TTC549 (cell line): ENCODE data around the gene RUNX3.
"Not testable (repeated sequence)": the region's sequence is repeated elsewhere in the genome, so short reads cannot be mapped to it uniquely, and the experiment has no call there.

Experiments
- FAIRE-seq: peaks from 2 replicates; lab custom pipeline; 2012; peaks lifted over from hg19 to GRCh38; lab: Jason Lieb, UNC

Gene RUNX3

DNA sequence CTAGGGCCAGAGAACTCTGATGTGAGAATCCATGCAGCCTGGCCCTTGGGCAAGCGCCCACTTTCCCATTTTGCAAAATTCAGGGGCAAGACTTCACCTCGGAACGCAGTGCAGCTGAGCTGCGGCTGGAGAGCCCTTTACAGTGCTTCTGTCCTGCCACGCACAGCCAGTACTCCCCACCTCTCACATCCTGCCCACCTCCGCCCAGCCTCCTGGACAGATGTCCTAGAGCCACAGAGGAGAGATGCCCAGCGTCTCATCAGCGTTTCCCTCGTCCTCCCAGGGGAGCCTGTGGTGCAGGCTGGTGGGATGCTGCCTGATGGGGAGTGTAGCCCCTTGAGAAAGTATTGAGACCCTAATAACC, 29.6 kb downstream of the RUNX3 start:
- FAIRE-seq = no peak

DNA sequence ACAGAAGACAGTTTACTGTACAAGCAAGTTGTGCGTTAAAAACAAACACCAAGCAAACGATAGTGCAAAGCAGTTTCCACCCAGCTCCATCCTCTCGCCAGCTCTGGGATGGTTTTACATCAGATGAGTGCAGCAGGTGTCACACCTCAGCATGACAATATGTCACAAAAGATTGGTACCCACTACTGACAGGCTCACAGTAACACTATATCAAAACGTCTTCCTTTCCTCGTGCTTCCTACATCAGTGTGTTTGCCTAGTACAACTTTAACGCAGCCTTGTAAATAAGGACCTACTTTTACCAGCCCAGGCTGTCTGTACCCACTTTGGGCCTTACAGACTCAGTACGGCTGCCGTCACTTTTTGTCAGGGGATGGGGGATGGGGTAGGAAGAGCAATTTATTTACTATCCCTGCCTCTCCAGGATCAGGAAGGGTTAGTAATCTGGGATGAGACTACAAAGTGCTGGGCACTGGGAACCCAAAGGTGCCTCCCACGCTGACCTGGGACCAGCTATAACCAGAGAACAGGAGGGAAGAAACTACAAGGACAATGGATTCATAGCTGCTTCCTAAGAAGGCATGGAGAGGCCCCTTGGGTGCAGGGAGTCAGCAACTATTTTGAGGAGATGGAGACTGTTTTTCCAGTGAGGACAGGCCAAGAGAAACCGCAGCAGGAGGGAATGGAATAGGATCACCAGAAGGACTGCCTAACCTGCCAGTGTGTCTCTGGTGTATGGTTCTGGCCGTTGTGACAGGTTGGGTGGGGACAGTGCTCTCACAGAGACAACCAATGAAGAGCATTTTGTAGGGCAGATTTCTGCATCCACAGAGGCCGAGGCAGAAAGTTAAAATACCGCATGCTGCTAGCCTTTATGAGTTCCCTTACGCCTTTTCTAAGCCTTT, 30.2 kb downstream of the RUNX3 start:
- no peak for FAIRE-seq

DNA sequence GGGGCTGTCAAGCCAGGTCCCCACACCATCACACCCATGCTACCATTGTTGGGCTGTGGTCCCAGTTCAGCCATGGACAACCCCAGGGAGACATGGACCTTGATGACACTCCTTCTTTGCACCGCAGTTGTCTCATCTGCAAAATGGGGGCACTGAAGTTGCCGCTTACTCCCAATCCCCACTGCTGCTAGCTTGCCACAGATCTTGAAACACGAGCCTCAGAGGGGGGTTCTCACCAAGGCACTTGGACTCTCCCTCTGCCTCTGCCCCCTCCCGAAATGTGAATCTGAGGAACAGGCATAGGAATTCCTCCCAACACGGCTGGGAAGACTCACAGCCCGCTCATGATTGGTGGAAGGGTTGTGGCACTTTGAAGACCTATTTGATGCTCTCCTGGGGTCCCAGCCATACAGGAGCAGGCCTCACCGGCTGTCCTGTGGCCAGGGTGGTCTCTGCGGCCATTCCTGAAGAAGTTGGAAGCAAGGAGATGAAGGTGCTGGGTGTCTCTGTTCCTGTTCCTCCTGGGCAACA, 31.1 kb downstream of the RUNX3 start:
- FAIRE-seq = no peak

GRCh38 chr1:24898152-24898908, 31.7 kb downstream of the RUNX3 start:
- FAIRE-seq = no peak

DNA sequence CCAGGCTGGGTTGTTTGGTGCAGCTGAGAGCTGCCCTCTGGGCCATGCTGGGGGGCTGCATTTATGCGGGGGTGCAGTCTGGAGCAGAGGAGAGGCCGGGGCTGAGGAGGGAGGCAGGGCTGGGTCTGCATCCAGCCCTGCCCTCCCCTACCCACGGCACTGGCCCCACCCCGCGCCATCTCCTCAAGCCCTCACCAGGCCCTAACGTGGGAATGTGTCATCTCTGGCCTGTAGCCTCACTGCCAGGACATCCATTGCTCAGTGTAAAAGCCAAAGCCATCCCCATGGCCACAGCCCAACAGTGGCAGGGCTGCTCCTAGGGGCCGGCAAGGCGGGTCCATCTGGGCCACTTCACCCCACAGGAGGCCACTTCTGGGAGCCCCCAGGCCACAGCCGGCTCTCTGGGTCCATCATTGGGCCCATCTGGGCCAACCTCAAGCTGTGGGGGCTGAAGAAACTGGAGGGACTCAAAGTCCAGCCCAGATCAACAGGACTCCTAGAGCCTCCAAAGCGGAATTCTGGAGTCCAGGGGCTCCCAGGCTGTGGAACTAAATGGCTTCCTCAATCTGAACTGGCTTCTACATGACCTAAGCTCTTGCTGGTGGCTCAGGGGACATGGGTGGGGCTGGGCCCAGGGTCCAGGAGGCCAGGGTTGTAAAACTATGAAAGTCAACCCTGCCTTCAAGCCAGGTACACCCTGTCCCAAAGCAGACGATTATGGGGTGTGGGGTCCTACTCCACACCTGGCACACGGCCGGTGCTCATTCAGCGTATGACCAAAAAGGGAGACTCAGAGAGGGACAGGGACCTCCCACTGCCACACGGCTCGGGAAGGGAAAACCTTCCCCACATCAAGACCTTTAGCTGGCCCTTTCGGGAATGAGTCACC, 32.6 kb downstream of the RUNX3 start:
- no peak for FAIRE-seq

DNA sequence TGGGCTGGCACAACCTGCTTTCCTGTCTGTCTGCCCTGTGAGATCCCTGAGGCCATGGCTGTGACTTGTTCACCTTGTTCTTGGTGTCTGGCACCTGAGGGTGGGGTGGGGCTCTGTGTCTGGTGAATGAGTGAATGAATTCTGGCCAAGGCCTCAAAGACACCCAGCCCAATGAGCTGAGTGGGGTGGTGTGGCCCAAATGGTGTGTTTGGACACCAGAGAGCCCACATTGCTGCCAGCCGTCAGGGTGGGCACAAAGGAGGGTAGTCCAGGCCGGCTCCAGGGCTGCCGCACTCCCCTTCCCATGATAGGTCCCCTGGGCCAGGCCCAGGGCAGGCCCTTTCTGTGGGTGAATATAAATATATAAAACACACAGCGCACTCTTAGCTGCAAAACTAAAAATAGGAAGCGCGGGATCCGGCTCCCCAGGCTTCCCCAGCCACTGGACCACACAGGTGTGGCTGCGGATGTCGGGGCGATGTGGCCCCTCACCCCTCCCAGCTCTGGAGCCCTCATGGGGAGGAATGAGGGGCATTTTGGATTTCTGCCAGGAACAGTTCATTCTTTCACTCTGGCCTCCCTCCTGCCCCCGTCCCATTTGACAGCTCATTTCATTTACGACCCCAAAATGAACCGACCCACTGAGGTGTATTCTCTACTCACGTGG, 33.3 kb downstream of the RUNX3 start:
- no peak for FAIRE-seq

GRCh38 chr1:24896176-24896575, 33.9 kb downstream of the RUNX3 start:
- no peak for FAIRE-seq

DNA sequence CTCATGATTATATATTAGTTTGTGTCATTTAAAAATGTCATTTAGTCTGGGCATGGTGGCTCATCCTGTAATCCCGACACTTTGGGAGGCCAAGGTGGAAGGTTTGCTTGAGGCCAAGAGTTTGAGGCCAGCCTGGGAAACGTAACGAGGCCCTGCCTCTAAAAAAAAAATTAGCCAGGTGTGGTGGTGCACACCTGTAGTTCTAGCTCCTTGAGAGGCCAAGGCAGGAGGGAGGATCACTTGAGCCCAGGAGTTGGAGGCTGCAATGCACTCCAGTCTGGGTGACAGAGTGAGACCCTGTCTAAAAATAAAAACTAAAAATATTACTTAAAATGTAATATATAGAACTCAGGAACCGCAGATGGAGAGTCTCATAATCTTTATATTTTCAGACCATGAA, 34.6 kb downstream of the RUNX3 start:
- FAIRE-seq = no peak

GRCh38 chr1:24894002-24894401, 36.1 kb downstream of the RUNX3 start:
- FAIRE-seq = no peak

GRCh38 chr1:24893431-24893830, 36.6 kb downstream of the RUNX3 start:
- FAIRE-seq = no peak

GRCh38 chr1:24892188-24893153, 37.6 kb downstream of the RUNX3 start:
- no peak for FAIRE-seq

DNA sequence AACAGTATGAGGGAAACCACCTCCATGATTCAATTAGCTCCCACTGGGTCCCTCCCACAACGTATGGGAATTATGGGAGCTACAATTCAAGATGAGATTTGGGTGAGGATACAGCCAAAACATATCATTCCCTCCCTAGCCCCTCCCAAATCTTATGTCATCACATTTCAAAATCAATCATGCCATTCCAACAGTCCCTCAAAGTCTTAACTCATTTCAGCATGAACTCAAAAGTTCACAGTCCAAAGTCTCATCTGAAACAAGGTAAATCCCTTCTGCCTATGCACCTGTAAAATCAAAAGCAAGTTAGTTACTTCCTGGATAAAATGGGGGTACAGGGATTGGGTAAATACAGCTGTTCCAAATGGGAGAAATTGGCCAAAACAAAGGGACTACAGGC, 38.7 kb downstream of the RUNX3 start:
- FAIRE-seq = not testable (repeated sequence)

DNA sequence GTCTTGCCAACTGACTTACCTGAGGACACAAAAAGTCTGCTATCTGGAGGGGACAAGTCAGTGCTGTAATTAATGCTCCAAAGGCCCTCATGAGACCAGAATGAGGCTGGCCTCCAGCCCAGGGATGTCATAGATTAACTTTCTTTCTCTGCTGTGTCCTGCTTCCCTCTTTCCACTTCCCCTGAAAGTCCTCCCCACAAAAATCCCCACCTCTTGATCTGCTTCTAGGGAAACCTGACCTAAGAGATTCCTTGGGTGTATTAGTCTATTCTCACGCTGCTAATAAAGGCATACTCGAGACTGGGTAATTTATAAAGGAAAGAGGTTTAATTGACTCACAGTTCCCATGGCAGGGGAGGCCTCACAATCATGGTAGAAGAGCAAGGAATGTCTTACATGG, 39.2 kb downstream of the RUNX3 start:
- FAIRE-seq = no peak

DNA sequence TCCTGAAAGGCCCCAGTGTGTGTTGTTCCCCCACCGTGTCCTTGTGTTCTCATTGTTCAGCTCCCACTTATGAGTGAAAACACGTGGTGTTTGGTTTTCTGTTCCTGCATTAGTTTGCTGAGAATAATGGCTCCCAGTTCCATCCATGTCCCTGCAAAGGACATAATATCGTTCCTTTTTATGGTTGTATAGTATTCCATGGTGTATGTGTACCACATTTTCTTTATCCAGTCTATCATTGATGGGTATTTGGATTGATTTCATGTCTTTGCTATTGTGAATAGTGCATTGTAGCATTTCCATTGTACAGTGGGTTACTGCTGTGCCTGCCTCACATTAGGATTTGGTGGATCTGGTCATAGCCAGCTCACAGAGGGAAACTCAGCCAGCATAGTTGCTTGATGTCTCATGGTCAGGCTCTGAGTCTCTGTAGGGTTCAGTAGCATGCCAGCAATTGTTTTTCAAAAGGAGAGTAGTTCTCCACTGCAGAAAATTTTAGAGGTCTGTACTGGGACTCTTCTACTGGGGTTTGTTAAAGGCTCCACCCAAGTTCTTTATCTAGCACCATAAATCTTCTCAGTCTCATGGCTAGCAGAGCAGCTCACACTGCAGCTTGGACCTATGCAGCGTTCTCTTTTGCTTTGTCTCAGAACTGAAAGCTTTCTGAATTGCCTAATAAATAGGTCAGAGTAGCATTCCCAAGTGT, 41.0 kb downstream of the RUNX3 start:
- no peak for FAIRE-seq

DNA sequence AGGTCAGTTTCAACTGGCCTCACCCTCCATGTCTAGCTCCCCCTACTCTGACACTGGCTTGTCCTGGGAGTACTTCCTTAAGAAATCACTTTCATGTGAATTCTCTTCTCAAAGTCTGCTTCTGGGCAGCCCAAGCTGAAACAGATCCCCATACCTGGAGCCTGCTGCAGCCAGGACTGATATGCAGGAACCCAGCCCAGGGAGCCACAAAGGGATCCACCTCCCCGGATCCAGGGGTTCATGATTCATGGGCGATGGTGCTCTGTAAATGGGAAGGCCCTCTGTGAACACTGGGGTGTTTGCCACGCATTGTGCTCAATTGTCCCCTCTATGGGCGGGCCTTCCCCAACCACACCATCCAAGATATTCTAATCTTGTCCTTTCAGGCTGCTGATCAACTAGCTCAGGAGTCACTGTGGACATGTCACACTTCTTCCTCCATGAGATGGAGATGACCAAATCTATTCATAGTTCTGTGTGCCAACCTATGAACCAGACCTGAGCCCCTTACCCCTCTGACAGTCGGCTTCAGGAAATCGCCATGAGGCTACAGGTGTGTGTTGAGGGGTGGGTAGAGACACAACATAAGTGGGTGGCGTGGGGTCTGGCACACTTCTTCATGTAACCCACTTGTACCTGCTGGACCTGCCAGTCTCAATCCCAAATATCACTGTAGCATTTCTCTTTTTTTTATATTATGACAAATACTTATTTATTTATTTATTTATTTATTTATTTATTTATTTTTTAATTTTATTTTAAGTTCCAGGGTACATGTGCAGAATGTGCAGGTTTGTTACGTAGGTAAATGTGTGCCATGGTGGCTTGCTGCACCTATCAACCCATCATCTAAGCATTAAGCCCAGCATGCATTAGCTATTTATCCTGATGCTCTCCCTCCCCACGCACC, 41.8 kb downstream of the RUNX3 start:
- no peak for FAIRE-seq

GRCh38 chr1:24886241-24886640, 43.8 kb downstream of the RUNX3 start:
- FAIRE-seq = no peak

- no peak for FAIRE-seq
These were observed 45.3 kb downstream of the RUNX3 start for GRCh38 chr1:24884751-24885150.

DNA sequence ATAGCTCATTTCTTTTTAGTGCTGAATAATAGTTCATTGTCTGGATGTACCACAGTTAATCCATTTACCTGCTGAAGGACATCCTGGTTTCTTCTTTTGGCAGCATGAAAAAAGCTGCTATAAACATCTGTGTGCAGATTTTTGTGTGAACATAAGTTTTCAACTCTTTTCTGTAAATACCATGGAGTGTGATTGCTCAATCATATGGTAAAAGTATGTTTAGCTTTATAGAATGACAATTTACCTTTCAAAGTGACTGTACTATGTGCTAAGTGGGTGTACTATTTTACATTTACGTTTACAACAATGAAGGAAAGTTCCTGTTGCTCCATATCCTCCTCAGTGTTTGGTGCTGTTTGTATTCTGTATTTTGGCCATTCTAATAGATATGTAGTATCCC, 49.0 kb downstream of the RUNX3 start:
- FAIRE-seq = no peak
